WERI-Rb-1 (cell line): Measurements from ENCODE around the gene DNAH8.

Experiments
- DNase-seq: peaks from one replicate; pipeline ENCODE4 v3.0.0-alpha.2; 2020
- H3K27ac ChIP-seq: fragments of 250-450 bp; sonication (Bioruptor Pico); 2 replicates; pipeline ENCODE4 v1.5.1; 2020; ENCODE audit warnings: mild to moderate bottlenecking, moderate library complexity
- H3K27me3 ChIP-seq: fragments of 250-450 bp; sonication (Bioruptor Pico); 2 replicates; pipeline ENCODE4 v1.5.1; 2021; ENCODE audit warnings: mild to moderate bottlenecking, low read depth, moderate library complexity; ENCODE audit not compliant: insufficient read depth, severe bottlenecking
- H3K36me3 ChIP-seq: fragments of 250-450 bp; sonication (Bioruptor Pico); 2 replicates; pipeline ENCODE4 v1.5.1; 2020; ENCODE audit warnings: mild to moderate bottlenecking, moderate library complexity
- H3K4me3 ChIP-seq: 2 replicates; pipeline ENCODE4 v1.5.1; 2011; ENCODE audit warnings: low read depth, mild to moderate bottlenecking, control low read depth, low read length
- H3K9me3 ChIP-seq: fragments of 250-450 bp; sonication (Bioruptor Pico); 2 replicates; pipeline ENCODE4 v1.5.1; 2021; ENCODE audit warnings: mild to moderate bottlenecking, moderate library complexity; ENCODE audit not compliant: severe bottlenecking
- CTCF ChIP-seq: IDR thresholded peaks from 2 replicates; pipeline ENCODE4 v1.5.1; 2011; ENCODE audit warnings: low read depth, mild to moderate bottlenecking, control low read depth, inconsistent platforms, low read length

The DNAH8 gene

DNA sequence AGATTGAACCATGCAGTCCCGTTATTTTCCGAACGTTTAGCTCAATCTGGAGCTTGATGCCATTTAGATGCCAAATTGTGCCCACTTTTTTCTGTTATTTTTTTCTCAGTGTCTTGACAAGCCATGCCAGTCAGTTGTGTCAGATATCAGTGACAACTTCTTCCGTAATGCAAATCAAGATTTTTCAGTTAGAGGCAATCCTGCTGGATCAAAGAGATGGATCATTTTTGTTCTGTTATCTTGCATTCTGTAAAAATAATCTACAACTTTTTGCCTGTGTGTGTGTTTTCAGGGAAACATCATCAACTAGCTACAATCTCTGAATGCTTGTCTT lies 302.4 kb downstream of the DNAH8 start:
- no peaks in the 10 kb centered on the region for H3K27me3 ChIP-seq
- no peak overlapping the region for H3K4me3 ChIP-seq
- no peak overlapping the region for H3K27ac ChIP-seq
- no peaks in the 10 kb centered on the region for H3K9me3 ChIP-seq
- no peaks in the 10 kb centered on the region for H3K36me3 ChIP-seq
- TF ChIP-seq CTCF: no peak
- DNase-seq: no peak

GRCh38 chr6:39018103-39018502 lies 303.0 kb downstream of the DNAH8 start:
- no peaks in the 10 kb centered on the region for H3K36me3 ChIP-seq
- TF ChIP-seq CTCF: no peak
- no peaks in the 10 kb centered on the region for H3K9me3 ChIP-seq
- no peak overlapping the region for H3K4me3 ChIP-seq
- no peaks in the 10 kb centered on the region for H3K27me3 ChIP-seq
- no peak for DNase-seq
- no peak overlapping the region for H3K27ac ChIP-seq

DNA sequence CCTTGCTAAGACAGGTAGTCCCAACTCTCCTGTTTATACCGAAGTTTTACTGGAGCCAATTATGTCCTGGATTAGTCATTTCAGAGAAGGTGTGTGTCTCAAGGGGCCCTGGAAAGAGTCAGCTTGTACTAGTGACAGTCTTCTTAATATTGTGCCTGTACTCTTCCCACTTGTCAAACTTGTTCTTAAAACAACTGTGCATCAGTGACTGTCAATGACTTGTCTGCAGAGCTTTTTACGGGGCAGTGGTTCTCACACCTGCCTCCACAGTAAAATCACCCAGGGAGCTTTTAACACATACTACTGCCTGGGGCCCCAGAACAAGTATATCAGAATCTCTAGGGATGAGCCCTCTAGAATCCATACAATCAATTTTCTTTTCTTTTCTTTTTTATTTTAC lies 305.0 kb downstream of the DNAH8 start:
- Histone ChIP-seq H3K4me3 (no peak overlapping the region), H3K27me3 (no peaks in the 10 kb centered on the region), H3K27ac (no peak overlapping the region), H3K36me3 (no peaks in the 10 kb centered on the region), H3K9me3 (no peaks in the 10 kb centered on the region)
- no peak for DNase-seq
- no peak for TF ChIP-seq CTCF

DNA sequence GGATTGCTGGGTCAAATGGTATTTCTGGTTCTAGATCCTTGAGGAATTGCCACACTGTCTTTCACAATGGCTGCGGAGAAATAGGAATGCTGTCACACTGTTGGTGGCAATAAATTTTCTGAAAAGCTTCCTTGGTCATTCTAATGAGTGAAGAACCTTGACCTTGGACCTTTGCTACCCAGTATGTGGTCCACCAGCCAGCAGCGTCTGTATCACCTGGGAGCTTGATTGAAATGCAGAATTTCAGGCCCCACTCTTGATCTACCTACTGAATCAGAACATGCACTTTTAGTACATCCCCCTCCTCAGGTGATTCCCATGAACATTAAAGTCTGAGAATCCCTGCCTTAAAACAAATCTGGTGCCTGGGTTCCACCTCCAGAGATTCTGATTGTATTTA lies 305.9 kb downstream of the DNAH8 start:
- H3K27me3 ChIP-seq: no peaks in the 10 kb centered on the region
- H3K9me3 ChIP-seq: no peaks in the 10 kb centered on the region
- H3K36me3 ChIP-seq: no peaks in the 10 kb centered on the region
- no peak for TF ChIP-seq CTCF
- no peak overlapping the region for H3K27ac ChIP-seq
- no peak overlapping the region for H3K4me3 ChIP-seq
- DNase-seq: no peak

DNA sequence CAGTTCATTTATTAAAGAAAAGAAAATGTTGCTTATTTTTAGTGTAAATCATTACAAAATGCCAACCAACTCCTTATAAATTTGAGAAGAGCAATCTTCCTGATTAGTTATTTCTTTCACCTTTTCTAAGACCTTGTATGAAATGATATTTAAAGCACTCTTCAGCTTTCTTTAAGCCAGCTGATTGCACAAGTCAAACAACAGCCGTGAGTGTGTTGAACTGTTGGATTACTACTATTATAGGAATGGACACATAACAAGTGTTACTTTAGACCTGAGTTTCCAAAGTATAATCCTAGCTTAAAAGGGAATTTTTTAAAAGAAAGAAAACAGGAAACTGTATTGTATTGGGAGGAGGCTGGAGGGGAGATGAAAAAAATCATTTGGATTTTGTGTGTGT lies 306.7 kb downstream of the DNAH8 start:
- no peak overlapping the region for H3K27ac ChIP-seq
- no peaks in the 10 kb centered on the region for H3K9me3 ChIP-seq
- H3K4me3 ChIP-seq: no peak overlapping the region
- no peaks in the 10 kb centered on the region for H3K36me3 ChIP-seq
- DNase-seq: no peak
- TF ChIP-seq CTCF: no peak
- no peaks in the 10 kb centered on the region for H3K27me3 ChIP-seq

- no peaks in the 10 kb centered on the region for H3K9me3 ChIP-seq
- DNase-seq: no peak
- H3K4me3 ChIP-seq: no peak overlapping the region
- no peak overlapping the region for H3K27ac ChIP-seq
- TF ChIP-seq CTCF: no peak
- no peaks in the 10 kb centered on the region for H3K27me3 ChIP-seq
- H3K36me3 ChIP-seq: no peaks in the 10 kb centered on the region
Measured at GRCh38 chr6:39026175-39026574, 311.1 kb downstream of the DNAH8 start.
